ENCODE results near the gene NFIC. TPM values are rescaled to one million over a fixed set of nuclear protein-coding genes. Genes with fewer than 3 reads are reported as not detected.

NFIC gene
- total RNA-seq, 1 donor: 79.5 TPM

DNA sequence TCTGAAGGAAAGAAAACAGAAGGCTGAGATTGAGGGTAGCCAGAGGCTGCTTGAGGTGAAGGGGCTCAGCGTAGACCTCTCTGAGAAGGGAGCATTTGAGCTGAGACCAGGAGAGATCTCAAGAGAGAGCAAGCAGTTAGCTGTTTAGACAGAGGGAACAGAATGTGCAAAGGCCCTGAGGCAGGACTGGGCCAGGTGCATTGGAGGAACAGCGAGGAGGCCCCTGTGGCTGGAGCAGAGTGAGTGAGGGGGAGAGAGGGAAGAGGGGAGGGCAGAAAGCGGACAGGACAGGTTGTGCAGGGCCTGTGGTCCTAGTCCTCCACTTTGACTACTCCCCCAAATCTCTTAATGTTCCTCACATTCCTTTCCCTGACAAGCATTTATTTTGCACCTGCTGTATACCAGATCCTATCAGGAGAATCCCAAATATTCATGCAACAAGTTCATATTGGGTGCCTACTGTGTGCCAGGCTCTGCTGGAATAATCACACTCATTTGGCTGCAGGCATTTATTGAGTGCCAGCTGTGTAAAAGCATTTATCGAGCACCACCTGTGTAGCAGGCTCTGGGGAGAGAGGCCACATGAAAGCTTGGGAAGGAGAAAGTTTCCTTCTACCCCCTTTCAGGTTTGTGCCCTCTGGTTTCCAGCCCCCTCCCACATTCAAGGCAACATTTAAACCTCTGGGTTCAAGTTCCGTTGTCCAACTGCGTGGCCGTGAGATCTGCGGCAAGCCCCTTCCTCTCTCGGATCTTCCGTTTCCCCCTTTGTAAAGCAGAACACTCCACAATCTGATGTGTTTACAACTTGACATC is 36.5 kb downstream of the NFIC start:
- no peak for DNase-seq (ENCODE audit: low read depth)
- H3K4me3 ChIP-seq (ENCODE audit: low read depth, low read length): no peak overlapping the region
- TF ChIP-seq, protein P1, sequence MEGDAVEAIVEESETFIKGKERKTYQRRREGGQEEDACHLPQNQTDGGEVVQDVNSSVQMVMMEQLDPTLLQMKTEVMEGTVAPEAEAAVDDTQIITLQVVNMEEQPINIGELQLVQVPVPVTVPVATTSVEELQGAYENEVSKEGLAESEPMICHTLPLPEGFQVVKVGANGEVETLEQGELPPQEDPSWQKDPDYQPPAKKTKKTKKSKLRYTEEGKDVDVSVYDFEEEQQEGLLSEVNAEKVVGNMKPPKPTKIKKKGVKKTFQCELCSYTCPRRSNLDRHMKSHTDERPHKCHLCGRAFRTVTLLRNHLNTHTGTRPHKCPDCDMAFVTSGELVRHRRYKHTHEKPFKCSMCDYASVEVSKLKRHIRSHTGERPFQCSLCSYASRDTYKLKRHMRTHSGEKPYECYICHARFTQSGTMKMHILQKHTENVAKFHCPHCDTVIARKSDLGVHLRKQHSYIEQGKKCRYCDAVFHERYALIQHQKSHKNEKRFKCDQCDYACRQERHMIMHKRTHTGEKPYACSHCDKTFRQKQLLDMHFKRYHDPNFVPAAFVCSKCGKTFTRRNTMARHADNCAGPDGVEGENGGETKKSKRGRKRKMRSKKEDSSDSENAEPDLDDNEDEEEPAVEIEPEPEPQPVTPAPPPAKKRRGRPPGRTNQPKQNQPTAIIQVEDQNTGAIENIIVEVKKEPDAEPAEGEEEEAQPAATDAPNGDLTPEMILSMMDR (IDR thresholded peaks at IDR 0.05; ENCODE audit: insufficient read depth, low read length): no peak

GRCh38 chr19:3403489-3404323 is 37.3 kb downstream of the NFIC start:
- H3K4me3 ChIP-seq (ENCODE audit: low read depth, low read length): peak overlapping the region; percentile 45
- peak; percentile 98 for DNase-seq (ENCODE audit: low read depth)
- TF ChIP-seq, protein P1 (IDR thresholded peaks at IDR 0.05; ENCODE audit: insufficient read depth, low read length): no peak

DNA sequence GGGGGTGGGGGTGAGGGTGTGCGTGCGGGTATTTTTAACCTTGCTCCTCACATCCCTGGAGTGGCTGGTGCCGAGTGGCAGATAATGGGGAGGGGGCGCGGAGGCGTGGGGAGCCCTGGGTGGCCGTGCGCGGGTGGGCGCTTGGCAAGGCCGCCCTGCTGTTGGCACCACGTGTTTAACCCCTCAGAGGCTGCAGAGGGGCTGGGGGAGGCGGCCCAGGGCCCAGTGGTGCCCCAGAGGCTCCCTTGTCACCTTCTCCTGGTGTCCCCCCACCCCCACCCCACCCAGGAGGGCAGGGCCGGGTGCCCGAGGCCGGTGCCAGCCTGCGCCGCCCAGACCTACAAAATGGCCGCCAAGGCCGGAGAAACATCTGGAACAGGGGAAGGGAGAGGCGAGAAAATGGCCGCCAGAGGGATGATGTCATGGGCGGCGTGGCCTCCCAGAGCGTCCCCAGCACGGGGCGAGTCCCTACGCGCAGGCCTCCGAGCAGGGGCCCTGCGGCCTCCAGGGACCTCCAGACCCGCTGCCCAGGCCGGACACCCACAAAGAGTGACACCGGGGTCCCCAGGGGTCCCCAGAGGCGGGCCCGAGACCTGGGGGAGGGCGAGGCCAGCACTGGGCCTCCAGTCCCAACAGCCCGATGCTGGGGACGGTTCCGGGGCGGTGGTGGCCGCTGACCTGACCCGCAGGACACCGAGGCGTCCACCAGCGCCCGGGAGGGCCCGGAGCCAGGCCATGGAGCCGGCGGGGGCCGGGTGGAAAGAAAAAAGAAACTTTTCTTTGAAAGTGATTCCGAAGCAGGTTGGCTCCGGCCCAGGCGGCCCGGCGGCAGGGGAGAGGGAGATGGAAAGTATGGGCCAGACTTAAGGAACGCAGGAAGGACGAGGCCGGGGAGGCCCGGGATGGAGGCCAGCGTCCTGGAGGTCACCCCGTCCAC is 38.2 kb downstream of the NFIC start:
- peak overlapping the region; percentile 51 for H3K4me3 ChIP-seq (ENCODE audit: low read depth, low read length)
- TF ChIP-seq, protein P1 (IDR thresholded peaks at IDR 0.05; ENCODE audit: insufficient read depth, low read length): no peak
- DNase-seq (ENCODE audit: low read depth): peak; percentile 93

DNA sequence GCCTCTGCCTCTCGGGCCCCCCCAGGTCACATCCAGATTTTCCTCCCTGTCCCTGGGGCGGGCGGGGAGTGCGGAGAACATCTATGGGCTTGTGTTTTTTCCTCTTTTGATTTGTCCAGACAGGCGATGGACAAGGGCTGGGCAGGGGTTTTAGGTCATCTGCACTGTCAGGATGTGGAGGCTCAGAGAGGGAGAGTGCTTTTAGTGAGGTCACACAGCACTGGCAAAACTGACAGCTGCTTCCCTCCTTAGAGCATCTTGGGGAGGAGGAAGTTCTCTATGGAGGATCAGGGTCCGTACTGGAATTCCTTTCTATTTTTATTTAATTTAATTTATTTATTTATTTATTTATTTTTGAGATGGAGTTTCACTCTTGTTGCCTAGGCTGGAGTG is 38.9 kb downstream of the NFIC start:
- H3K4me3 ChIP-seq (ENCODE audit: low read depth, low read length): peak overlapping the region; percentile 51
- TF ChIP-seq, protein P1 (IDR thresholded peaks at IDR 0.05; ENCODE audit: insufficient read depth, low read length): no peak
- DNase-seq (ENCODE audit: low read depth): no peak

DNA sequence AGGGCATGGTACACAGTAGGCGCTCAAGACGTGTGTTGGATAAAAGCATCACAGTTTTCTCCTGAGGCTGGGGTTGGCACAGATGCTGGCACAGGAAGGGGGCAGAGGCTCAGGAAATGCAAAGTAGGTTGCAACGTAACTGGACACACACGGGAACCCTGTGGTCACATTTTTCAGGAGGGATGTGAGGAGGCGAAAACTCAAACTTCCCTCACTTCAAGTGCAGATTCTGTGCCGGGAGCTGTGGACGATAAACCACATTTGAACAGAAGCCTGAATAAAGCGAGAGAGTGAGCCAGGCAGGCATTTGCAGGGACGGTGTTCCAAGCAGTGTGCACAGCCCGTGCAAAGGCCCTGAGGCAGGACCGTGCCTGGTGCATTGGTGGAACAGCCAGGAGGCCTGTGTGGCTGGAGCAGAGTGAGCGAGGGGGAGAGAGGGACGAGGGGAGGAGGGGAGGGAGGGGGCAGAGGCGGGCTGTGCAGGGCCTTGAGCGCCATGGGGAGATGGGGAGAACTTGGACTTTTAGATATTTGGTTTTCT is 40.3 kb downstream of the NFIC start:
- TF ChIP-seq, protein P1 (IDR thresholded peaks at IDR 0.05; ENCODE audit: insufficient read depth, low read length): no peak
- no peak for DNase-seq (ENCODE audit: low read depth)

More for the DNA sequence above, 40.3 kb downstream of the NFIC start:
- no peak overlapping the region for H3K4me3 ChIP-seq (ENCODE audit: low read depth, low read length)
